Measurements from ENCODE around the gene JADE3.

DNA sequence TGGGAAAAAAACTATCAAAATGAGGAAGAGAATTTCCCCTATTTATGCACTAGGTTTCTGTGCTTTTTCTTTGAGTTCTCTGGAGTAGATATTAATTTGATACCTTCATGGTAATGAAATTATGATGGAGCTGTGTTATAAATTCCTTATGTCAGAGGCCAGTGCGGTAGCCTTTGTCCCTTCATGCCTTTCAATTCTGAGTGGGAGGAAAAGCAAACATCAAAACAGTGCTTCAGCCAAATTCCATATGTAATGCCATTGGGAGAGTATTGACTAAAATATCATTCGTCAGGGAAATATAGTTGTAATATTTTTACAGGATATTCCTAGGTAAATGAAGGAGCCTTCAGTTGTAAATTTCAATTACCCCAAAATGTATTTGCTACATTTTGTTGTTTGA, 148.5 kb downstream of the JADE3 start:
- TF ChIP-seq, protein P1, sequence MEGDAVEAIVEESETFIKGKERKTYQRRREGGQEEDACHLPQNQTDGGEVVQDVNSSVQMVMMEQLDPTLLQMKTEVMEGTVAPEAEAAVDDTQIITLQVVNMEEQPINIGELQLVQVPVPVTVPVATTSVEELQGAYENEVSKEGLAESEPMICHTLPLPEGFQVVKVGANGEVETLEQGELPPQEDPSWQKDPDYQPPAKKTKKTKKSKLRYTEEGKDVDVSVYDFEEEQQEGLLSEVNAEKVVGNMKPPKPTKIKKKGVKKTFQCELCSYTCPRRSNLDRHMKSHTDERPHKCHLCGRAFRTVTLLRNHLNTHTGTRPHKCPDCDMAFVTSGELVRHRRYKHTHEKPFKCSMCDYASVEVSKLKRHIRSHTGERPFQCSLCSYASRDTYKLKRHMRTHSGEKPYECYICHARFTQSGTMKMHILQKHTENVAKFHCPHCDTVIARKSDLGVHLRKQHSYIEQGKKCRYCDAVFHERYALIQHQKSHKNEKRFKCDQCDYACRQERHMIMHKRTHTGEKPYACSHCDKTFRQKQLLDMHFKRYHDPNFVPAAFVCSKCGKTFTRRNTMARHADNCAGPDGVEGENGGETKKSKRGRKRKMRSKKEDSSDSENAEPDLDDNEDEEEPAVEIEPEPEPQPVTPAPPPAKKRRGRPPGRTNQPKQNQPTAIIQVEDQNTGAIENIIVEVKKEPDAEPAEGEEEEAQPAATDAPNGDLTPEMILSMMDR (IDR thresholded peaks at IDR 0.05) = no peak
- TF ChIP-seq POLR2A (IDR thresholded peaks at IDR 0.05) (no peak), POLR2AphosphoS5 (IDR thresholded peaks at IDR 0.05) (no peak), EP300 (IDR thresholded peaks at IDR 0.05) (no peak)

All from stomach (tissue), 4 donors.